B cell (primary cell): Measurements from ENCODE around the gene ERICH3. TPM values are rescaled to one million over a fixed set of nuclear protein-coding genes. Genes with fewer than 3 reads are reported as not detected.

Experiments
- ATAC-seq: fragments of 200-7000 bp; cut with Tn5 transposase; one replicate; pipeline ENCODE4 v1.10.0; 2021; ENCODE audit warnings: low read depth, mild to moderate bottlenecking, moderate number of reproducible peaks, moderate library complexity
- CTCF ChIA-PET: fragments of 350-600 bp; sonication (Branson Sonifier 250); formaldehyde crosslinking; loops from one replicate; lab custom pipeline; 2021; ENCODE audit warnings: antibody characterized with exemption, inconsistent platforms; lab: Charles Lee
- POLR2A ChIA-PET: fragments of 350-600 bp; sonication (Branson Sonifier 250); formaldehyde crosslinking; loops from one replicate; lab custom pipeline; 2021; ENCODE audit warnings: antibody characterized with exemption; lab: Charles Lee
- DNase-seq: peaks from one replicate; pipeline ENCODE4 v3.0.0; 2013
- H2AFZ ChIP-seq: 2 replicates; pipeline ENCODE4 v1.6.1; 2012; ENCODE audit warnings: mild to moderate bottlenecking, low read depth, low read length; ENCODE audit not compliant: insufficient read depth, poor library complexity, severe bottlenecking
- H3K27ac ChIP-seq, 2 donors: 1 replicate in 1 of 2; 2 replicates in 1 of 2; pipeline ENCODE4 v1.5.1; 2012 to 2013; ENCODE audit warnings: low read length in 2 of 2, mild to moderate bottlenecking in 2 of 2, moderate library complexity in 1 of 2
- H3K27me3 ChIP-seq, 4 experiments: fragments of 200-600 bp in 1 of 4; sonication (generic) in 1 of 4; replicated peaks in 1 of 4; 1 replicate in 2 of 4; 2 replicates in 2 of 4; pipeline versions ENCODE4 v1.6.1 to v1.7.0; 2013 to 2016; ENCODE audit warnings: low read length in 3 of 4, mild to moderate bottlenecking in 2 of 4, mixed read lengths in 1 of 4, moderate library complexity in 1 of 4; ENCODE audit not compliant: insufficient read depth in 4 of 4, control insufficient read depth in 3 of 4; ENCODE audit errors: control extremely low read depth in 1 of 4
- H3K36me3 ChIP-seq, 2 experiments: replicated peaks in 1 of 2; 1 replicate in 1 of 2; 2 replicates in 1 of 2; pipeline versions ENCODE4 v1.6.1 to v1.7.1; 2013; ENCODE audit warnings: low read length in 1 of 2; ENCODE audit not compliant: insufficient read depth in 2 of 2, control insufficient read depth in 1 of 2; ENCODE audit errors: control extremely low read depth in 1 of 2, extremely low read depth in 1 of 2
- H3K4me1 ChIP-seq, 2 donors: fragments of 200-600 bp in 1 of 2; sonication (generic) in 1 of 2; 1 replicate in 1 of 2; 2 replicates in 1 of 2; pipeline versions ENCODE4 v1.5.1 to v1.6.1; 2013 to 2017; ENCODE audit warnings: low read length in 2 of 2; ENCODE audit not compliant: control insufficient read depth in 2 of 2, insufficient read depth in 2 of 2
- H3K4me2 ChIP-seq: replicated peaks from 2 replicates; pipeline ENCODE3; 2012; ENCODE audit warnings: mild to moderate bottlenecking, low read depth, low read length; ENCODE audit not compliant: poor library complexity, severe bottlenecking
- H3K4me3 ChIP-seq, 5 experiments: fragments of 200-600 bp in 1 of 5; sonication (generic) in 1 of 5; 1 replicate in 3 of 5; 2 replicates in 2 of 5; pipeline versions ENCODE4 v1.5.1 to v1.7.0; 2011 to 2016; ENCODE audit warnings: low read length in 4 of 5, mild to moderate bottlenecking in 4 of 5, low read depth in 2 of 5, control low read depth in 1 of 5, moderate library complexity in 1 of 5; ENCODE audit not compliant: insufficient read depth in 1 of 5; ENCODE audit errors: control extremely low read depth in 1 of 5, extremely low read depth in 1 of 5
- H3K79me2 ChIP-seq: fragments of 200-600 bp; sonication (generic); one replicate; pipeline ENCODE4 v1.6.0; 2016; ENCODE audit warnings: low read length; ENCODE audit not compliant: control insufficient read depth, insufficient read depth
- H3K9ac ChIP-seq: fragments of 200-600 bp; sonication (generic); 2 replicates; pipeline ENCODE4 v1.6.1; 2017; ENCODE audit warnings: mild to moderate bottlenecking, low read length, moderate library complexity
- H3K9me3 ChIP-seq, 3 donors: one replicate each; pipeline versions ENCODE4 v1.6.1 to v1.7.1; 2013; ENCODE audit warnings: low read length in 2 of 3; ENCODE audit not compliant: control insufficient read depth in 2 of 3, insufficient read depth in 1 of 3; ENCODE audit errors: control extremely low read depth in 1 of 3
- H4K20me1 ChIP-seq: 2 replicates; pipeline ENCODE4 v1.6.0; 2012; ENCODE audit warnings: mild to moderate bottlenecking, low read length; ENCODE audit not compliant: insufficient read depth, control insufficient read depth, poor library complexity, severe bottlenecking
- H3K27ac Mint-ChIP-seq: one replicate; pipeline ENCODE4 v1.8.0; 2021; ENCODE audit warnings: mixed read lengths
- H3K27me3 Mint-ChIP-seq: one replicate; pipeline ENCODE4 v1.8.0; 2021; ENCODE audit warnings: mixed read lengths
- H3K4me1 Mint-ChIP-seq: one replicate; pipeline ENCODE4 v1.8.0; 2021; ENCODE audit warnings: mixed read lengths
- H3K4me3 Mint-ChIP-seq: one replicate; pipeline ENCODE4 v1.8.0; 2021; ENCODE audit warnings: mixed read lengths
- H3K9me3 Mint-ChIP-seq: one replicate; pipeline ENCODE4 v1.8.0; 2022; ENCODE audit warnings: mixed read lengths; ENCODE audit not compliant: insufficient read depth
- CTCF ChIP-seq: fragments of 200-600 bp; IDR thresholded peaks from one replicate; pipeline ENCODE4 v1.8.0; 2022; ENCODE audit warnings: antibody characterized with exemption, mild to moderate bottlenecking
- EZH2 ChIP-seq: IDR thresholded peaks from 2 replicates; pipeline ENCODE4 v1.6.1; 2012; ENCODE audit warnings: borderline replicate concordance, low read depth, mild to moderate bottlenecking, moderate library complexity, low read length; ENCODE audit not compliant: insufficient read depth, poor library complexity, severe bottlenecking
- WGBS: methylation state at CpG from one replicate; pipeline ENCODE4 v1.1.5; 2013; ENCODE audit warnings: missing lambda C conversion rate; ENCODE audit not compliant: insufficient coverage; 5-methylcytosine and 5-hydroxymethylcytosine counted together
- intact Hi-C: fragments of 100-400 bp; cut with micrococcal nuclease; formaldehyde crosslinking; loops from one replicate; pipeline ENCODE4 v1.10.0; 2022
- polyA plus RNA-seq: library from polyadenylated mRNA; depleted of rRNA; stranded (reverse); fragments of >200 nt; gene quantifications from 2 replicates; pipeline ENCODE4 v1.2.3, GENCODE V29; 2012
- total RNA-seq, 2 donors: library from RNA; stranded (reverse); fragments of 120-200 nt in 1 of 2; gene quantifications; 1 replicate in 1 of 2; 2 replicates in 1 of 2; pipeline versions ENCODE4 v1.2.3 to v1.2.4, GENCODE V29; 2013 to 2022

Gene ERICH3
- total and polyA plus RNA-seq, 2 donors (not counting 1 experiment from before 2014, with no cell fraction given) = 0.03 to 0.27 TPM

GRCh38 chr1:74592580-74593355, 80.8 kb downstream of the ERICH3 start:
- H3K27ac Mint-ChIP-seq = no peak overlapping the region
- no peaks in the 10 kb centered on the region for H3K27me3 Mint-ChIP-seq
- no peaks in the 10 kb centered on the region for H3K9me3 Mint-ChIP-seq
- WGBS = 100% methylated on average over 1 of the region's 5 CpGs
- no peaks in the 10 kb centered on the region for H3K27me3 ChIP-seq
- DNase-seq = no peak
- intact Hi-C loops = no loop called here
- no peak overlapping the region for H3K4me3 ChIP-seq
- POLR2A ChIA-PET = no interaction called here
- H3K27ac ChIP-seq = no peak overlapping the region
- no peaks in the 10 kb centered on the region for H4K20me1 ChIP-seq
- no peaks in the 10 kb centered on the region for H3K79me2 ChIP-seq
- no peaks in the 10 kb centered on the region for H3K9me3 ChIP-seq
- no peak for TF ChIP-seq EZH2
- no peak for TF ChIP-seq CTCF
- no peaks in the 10 kb centered on the region for H3K36me3 ChIP-seq
- no peak overlapping the region for H2AFZ ChIP-seq
- CTCF ChIA-PET = interaction anchor here (1.5 kb wide), 1 partner anchor 97 kb away, joined by 4 read pairs; no protein-coding TSS in a partner anchor
- no peak overlapping the region for H3K4me3 Mint-ChIP-seq
- no peak for ATAC-seq
- H3K4me2 ChIP-seq = no peak overlapping the region
- H3K9ac ChIP-seq = no peak overlapping the region
- no peaks in the 10 kb centered on the region for H3K4me1 ChIP-seq
- no peaks in the 10 kb centered on the region for H3K4me1 Mint-ChIP-seq

- no peak overlapping the region for H2AFZ ChIP-seq
- Mint-ChIP-seq H3K27me3 (no peaks in the 10 kb centered on the region), H3K27ac (no peak overlapping the region), H3K4me1 (no peaks in the 10 kb centered on the region), H3K9me3 (no peaks in the 10 kb centered on the region), H3K4me3 (no peak overlapping the region)
- H3K27me3 ChIP-seq = no peaks in the 10 kb centered on the region
- no peaks in the 10 kb centered on the region for H3K36me3 ChIP-seq
- CTCF ChIA-PET = no interaction called here
- H3K4me3 ChIP-seq = no peak overlapping the region
- TF ChIP-seq CTCF (no peak), EZH2 (no peak)
- no peak overlapping the region for H3K4me2 ChIP-seq
- intact Hi-C loops = no loop called here
- H3K79me2 ChIP-seq = no peaks in the 10 kb centered on the region
- POLR2A ChIA-PET = no interaction called here
- H4K20me1 ChIP-seq = no peaks in the 10 kb centered on the region
- H3K27ac ChIP-seq = no peak overlapping the region
- no peak for DNase-seq
- 88% methylated on average over 2 of the region's 2 CpGs for WGBS
- no peak overlapping the region for H3K9ac ChIP-seq
- no peaks in the 10 kb centered on the region for H3K4me1 ChIP-seq
- no peaks in the 10 kb centered on the region for H3K9me3 ChIP-seq
- no peak for ATAC-seq
These were observed 81.6 kb downstream of the ERICH3 start for GRCh38 chr1:74591949-74592348.
